ENCODE measurements around the gene GBX1.

GBX1 gene

GRCh38 chr7:151128144-151128543, 39.4 kb downstream of the GBX1 start:
- H3K36me3 ChIP-seq (ENCODE audit: control insufficient read depth, insufficient read depth, low read length) = no peaks in the 10 kb centered on the region
- H3K27me3 ChIP-seq (ENCODE audit: control insufficient read depth, insufficient read depth, low read length) = no peaks in the 10 kb centered on the region
- TF ChIP-seq, protein P1, sequence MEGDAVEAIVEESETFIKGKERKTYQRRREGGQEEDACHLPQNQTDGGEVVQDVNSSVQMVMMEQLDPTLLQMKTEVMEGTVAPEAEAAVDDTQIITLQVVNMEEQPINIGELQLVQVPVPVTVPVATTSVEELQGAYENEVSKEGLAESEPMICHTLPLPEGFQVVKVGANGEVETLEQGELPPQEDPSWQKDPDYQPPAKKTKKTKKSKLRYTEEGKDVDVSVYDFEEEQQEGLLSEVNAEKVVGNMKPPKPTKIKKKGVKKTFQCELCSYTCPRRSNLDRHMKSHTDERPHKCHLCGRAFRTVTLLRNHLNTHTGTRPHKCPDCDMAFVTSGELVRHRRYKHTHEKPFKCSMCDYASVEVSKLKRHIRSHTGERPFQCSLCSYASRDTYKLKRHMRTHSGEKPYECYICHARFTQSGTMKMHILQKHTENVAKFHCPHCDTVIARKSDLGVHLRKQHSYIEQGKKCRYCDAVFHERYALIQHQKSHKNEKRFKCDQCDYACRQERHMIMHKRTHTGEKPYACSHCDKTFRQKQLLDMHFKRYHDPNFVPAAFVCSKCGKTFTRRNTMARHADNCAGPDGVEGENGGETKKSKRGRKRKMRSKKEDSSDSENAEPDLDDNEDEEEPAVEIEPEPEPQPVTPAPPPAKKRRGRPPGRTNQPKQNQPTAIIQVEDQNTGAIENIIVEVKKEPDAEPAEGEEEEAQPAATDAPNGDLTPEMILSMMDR (IDR thresholded peaks at IDR 0.05) = no peak
- H3K79me2 ChIP-seq = peaks cover 29% of the 10 kb centered on the region
- H3K4me1 ChIP-seq = no peaks in the 10 kb centered on the region
- no peak overlapping the region for H3K9ac ChIP-seq
- no peak overlapping the region for H3K27ac ChIP-seq
- no peak overlapping the region for H3K4me3 ChIP-seq (ENCODE audit: low read depth, low read length)
- H3K4me2 ChIP-seq (ENCODE audit: low read length) = no peak overlapping the region
- H3K9me3 ChIP-seq (ENCODE audit: control insufficient read depth, low read length) = no peaks in the 10 kb centered on the region
- no peak overlapping the region for H2AFZ ChIP-seq

DNA sequence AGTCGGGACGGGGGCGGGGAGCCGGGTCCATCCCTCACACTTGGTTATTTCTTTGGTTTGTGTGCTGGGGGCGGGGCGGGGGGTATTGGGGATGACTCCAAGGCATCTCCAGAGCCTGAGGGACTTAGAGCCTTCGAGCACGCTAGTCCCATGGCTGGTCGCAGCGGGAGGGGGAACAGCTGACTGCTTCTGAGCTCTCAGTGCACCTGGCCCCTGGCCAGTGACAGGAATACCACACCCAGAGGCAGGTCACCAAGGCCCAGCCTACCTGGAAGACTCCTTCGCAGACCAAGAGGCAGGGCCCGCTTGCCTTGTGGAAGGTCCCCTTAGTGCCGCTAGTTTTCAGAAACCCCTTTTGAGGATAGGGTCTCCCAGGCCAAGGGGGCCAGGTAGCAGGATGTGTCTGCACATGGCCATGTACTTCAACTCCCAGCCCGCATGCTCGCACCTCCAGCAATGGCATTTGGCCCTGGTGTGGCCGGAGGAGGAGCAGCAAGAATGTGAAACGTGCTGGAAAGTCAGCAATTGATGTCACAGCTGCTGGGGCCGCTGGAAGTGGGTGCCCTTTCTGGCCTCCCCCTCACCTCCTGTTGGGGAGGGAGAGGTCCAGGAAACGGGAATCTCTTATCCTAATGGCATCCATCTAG, 40.9 kb downstream of the GBX1 start:
- no peak overlapping the region for H2AFZ ChIP-seq
- H3K4me1 ChIP-seq = no peaks in the 10 kb centered on the region
- H3K27ac ChIP-seq = no peak overlapping the region
- H3K27me3 ChIP-seq (ENCODE audit: control insufficient read depth, insufficient read depth, low read length) = no peaks in the 10 kb centered on the region
- H3K4me3 ChIP-seq (ENCODE audit: low read depth, low read length) = no peak overlapping the region
- H3K79me2 ChIP-seq = peaks cover 29% of the 10 kb centered on the region
- no peaks in the 10 kb centered on the region for H3K36me3 ChIP-seq (ENCODE audit: control insufficient read depth, insufficient read depth, low read length)
- TF ChIP-seq, protein P1 (IDR thresholded peaks at IDR 0.05) = no peak
- H3K9me3 ChIP-seq (ENCODE audit: control insufficient read depth, low read length) = no peaks in the 10 kb centered on the region
- no peak overlapping the region for H3K9ac ChIP-seq
- no peak overlapping the region for H3K4me2 ChIP-seq (ENCODE audit: low read length)

GRCh38 chr7:151125846-151126481, 41.5 kb downstream of the GBX1 start:
- Histone ChIP-seq H3K36me3 (ENCODE audit: control insufficient read depth, insufficient read depth, low read length) (no peaks in the 10 kb centered on the region), H3K9ac (no peak overlapping the region), H3K4me2 (ENCODE audit: low read length) (no peak overlapping the region), H3K9me3 (ENCODE audit: control insufficient read depth, low read length) (no peaks in the 10 kb centered on the region), H2AFZ (no peak overlapping the region), H3K4me3 (ENCODE audit: low read depth, low read length) (no peak overlapping the region), H3K4me1 (no peaks in the 10 kb centered on the region), H3K27ac (no peak overlapping the region), H3K27me3 (ENCODE audit: control insufficient read depth, insufficient read depth, low read length) (no peaks in the 10 kb centered on the region), H3K79me2 (peaks cover 29% of the 10 kb centered on the region)
- TF ChIP-seq, protein P1 (IDR thresholded peaks at IDR 0.05) = no peak

GRCh38 chr7:151125470-151125845, 42.0 kb downstream of the GBX1 start:
- Histone ChIP-seq H3K4me1 (no peaks in the 10 kb centered on the region), H3K27me3 (ENCODE audit: control insufficient read depth, insufficient read depth, low read length) (no peaks in the 10 kb centered on the region), H3K36me3 (ENCODE audit: control insufficient read depth, insufficient read depth, low read length) (no peaks in the 10 kb centered on the region), H3K9me3 (ENCODE audit: control insufficient read depth, low read length) (no peaks in the 10 kb centered on the region), H3K4me2 (ENCODE audit: low read length) (no peak overlapping the region), H3K27ac (no peak overlapping the region), H2AFZ (no peak overlapping the region), H3K4me3 (ENCODE audit: low read depth, low read length) (no peak overlapping the region), H3K79me2 (peaks cover 29% of the 10 kb centered on the region), H3K9ac (no peak overlapping the region)
- TF ChIP-seq, protein P1 (IDR thresholded peaks at IDR 0.05) = no peak

All from parathyroid adenoma (tissue), 2 donors.